Measurements from ENCODE around the gene USP21. TPM values are rescaled to one million over a fixed set of nuclear protein-coding genes. Genes with fewer than 3 reads are reported as not detected.

Gene USP21
- total and polyA plus RNA-seq, 2 of the 4 experiments (the other 2 are of a cell fraction) = 6.3 to 23.8 TPM

DNA sequence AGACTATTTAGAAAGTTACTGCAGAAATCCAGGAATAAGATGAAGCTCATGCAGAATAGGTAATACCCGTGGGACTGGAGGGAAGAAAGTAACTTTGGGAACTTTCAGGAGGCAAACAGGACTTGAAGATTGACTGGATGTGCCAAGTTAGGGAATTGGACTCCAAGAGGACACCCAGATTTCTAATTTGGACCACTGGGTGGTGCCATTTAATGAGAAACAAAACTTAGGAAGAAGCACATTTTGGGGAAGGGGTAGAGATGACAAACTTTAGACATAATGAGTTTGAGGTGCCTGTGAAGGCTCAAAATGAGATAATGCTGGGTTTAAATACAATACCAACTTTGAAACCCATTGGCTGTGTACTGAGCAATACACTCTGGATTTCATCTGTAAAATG lies 21.3 kb downstream of the USP21 start:
- Histone ChIP-seq H4K20me1 (ENCODE audit: insufficient read depth, low read length) (no peaks in the 10 kb centered on the region), H3K4ac (ENCODE audit: low read depth, low read length) (no peak overlapping the region), H3K36me3 (ENCODE audit: control insufficient read depth, insufficient read depth, low read length) (peaks cover under 1% of the 10 kb centered on the region; the same call in 1 of the 2 replicates), H3K27ac (ENCODE audit: insufficient read depth, low read length) (no peak overlapping the region), H2BK5ac (ENCODE audit: low read depth, low read length, poor library complexity, severe bottlenecking) (no peak overlapping the region), H3K9ac (ENCODE audit: low read depth, low read length) (no peak overlapping the region), H3K56ac (ENCODE audit: extremely low read depth, insufficient read depth, low read length) (no peak overlapping the region), H3K27me3 (ENCODE audit: control insufficient read depth, insufficient read depth, low read length) (no peaks in the 10 kb centered on the region), H2BK15ac (ENCODE audit: low read depth, low read length) (no peak overlapping the region), H3K4me2 (ENCODE audit: low read depth, low read length) (no peak overlapping the region), H4K5ac (ENCODE audit: low read depth, low read length) (no peak overlapping the region), H2AK5ac (ENCODE audit: low read depth, low read length) (no peak overlapping the region), H4K91ac (ENCODE audit: insufficient read depth, low read depth, low read length) (no peak overlapping the region), H3K79me1 (ENCODE audit: low read depth in 1 of 2, low read length in 2 of 2) (peaks cover 11 to 19% of the 10 kb centered on the region in 2 experiments), H2BK120ac (ENCODE audit: low read depth, low read length) (no peak overlapping the region), H2BK20ac (ENCODE audit: low read depth, low read length) (no peak overlapping the region), H3K4me3 (ENCODE audit: insufficient read depth, low read depth, low read length) (no peak overlapping the region), H2AK9ac (replicated peaks; ENCODE audit: low read depth, low read length, poor library complexity) (no peak overlapping the region), H3K23ac (ENCODE audit: low read depth, low read length) (no peak overlapping the region), H3K18ac (ENCODE audit: low read depth, low read length) (no peak overlapping the region), H3K4me1 (ENCODE audit: control insufficient read depth, insufficient read depth, low read length) (peaks cover 11% of the 10 kb centered on the region), H4K8ac (ENCODE audit: low read depth in 2 of 2, low read length in 2 of 2) (no peak overlapping the region), H2AFZ (replicated peaks; ENCODE audit: low read length, poor library complexity) (no peak overlapping the region), H3K9me1 (ENCODE audit: insufficient read depth, low read length) (peaks cover 10% of the 10 kb centered on the region; the same call in 1 of the 2 replicates), H3K14ac (replicated peaks; ENCODE audit: low read depth, low read length) (no peak overlapping the region), H3K9me3 (ENCODE audit: control insufficient read depth, insufficient read depth, low read length) (no peaks in the 10 kb centered on the region)
- in situ Hi-C loops (cut with MboI; ENCODE audit: low sequenced_read_pairs) (no loop called here), dilution Hi-C loops (cut with HindIII; ENCODE audit: low sequenced_read_pairs, unreplicated experiment) (no loop called here), intact Hi-C loops (cut with micrococcal nuclease) (no loop called here)
- DNase-seq = no peak
- no TSS peak for BruUV-seq (replicated peaks)
- TF ChIP-seq RFX5 (IDR thresholded peaks at IDR 0.05; ENCODE audit: low read depth, low read length) (no peak), NFE2L2 (IDR thresholded peaks at IDR 0.05; ENCODE audit: low read depth, low read length) (no peak), BHLHE40 (IDR thresholded peaks at IDR 0.05; ENCODE audit: low read depth, low read length) (no peak), FOS (IDR thresholded peaks at IDR 0.05; ENCODE audit: low read depth, low read length) (no peak), RCOR1 (IDR thresholded peaks at IDR 0.05; ENCODE audit: insufficient replicate concordance, low read length) (no peak), SMC3 (IDR thresholded peaks at IDR 0.05; ENCODE audit: low read depth, low read length) (no peak), MAFK (IDR thresholded peaks at IDR 0.05; ENCODE audit: low read depth, low read length) (no peak), MAZ (IDR thresholded peaks at IDR 0.05; ENCODE audit: borderline replicate concordance, low read depth, low read length) (no peak), CHD1 (IDR thresholded peaks at IDR 0.05; ENCODE audit: low read depth, low read length) (no peak), POLR2A (IDR thresholded peaks at IDR 0.05; ENCODE audit: low read depth, low read length) (no peak), CEBPB (IDR thresholded peaks at IDR 0.05; ENCODE audit: low read depth, low read length) (no peak), MXI1 (IDR thresholded peaks at IDR 0.05; ENCODE audit: borderline replicate concordance, low read depth, low read length) (no peak), RAD21 (IDR thresholded peaks at IDR 0.05; ENCODE audit: low read length) (peak; percentile 14; the same call in 1 of the 2 replicates)
- TF ChIP-seq, protein P1, sequence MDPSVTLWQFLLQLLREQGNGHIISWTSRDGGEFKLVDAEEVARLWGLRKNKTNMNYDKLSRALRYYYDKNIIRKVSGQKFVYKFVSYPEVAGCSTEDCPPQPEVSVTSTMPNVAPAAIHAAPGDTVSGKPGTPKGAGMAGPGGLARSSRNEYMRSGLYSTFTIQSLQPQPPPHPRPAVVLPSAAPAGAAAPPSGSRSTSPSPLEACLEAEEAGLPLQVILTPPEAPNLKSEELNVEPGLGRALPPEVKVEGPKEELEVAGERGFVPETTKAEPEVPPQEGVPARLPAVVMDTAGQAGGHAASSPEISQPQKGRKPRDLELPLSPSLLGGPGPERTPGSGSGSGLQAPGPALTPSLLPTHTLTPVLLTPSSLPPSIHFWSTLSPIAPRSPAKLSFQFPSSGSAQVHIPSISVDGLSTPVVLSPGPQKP (IDR thresholded peaks at IDR 0.05; ENCODE audit: borderline replicate concordance, low read depth, low read length) = no peak
- TF ChIP-seq, protein P2, sequence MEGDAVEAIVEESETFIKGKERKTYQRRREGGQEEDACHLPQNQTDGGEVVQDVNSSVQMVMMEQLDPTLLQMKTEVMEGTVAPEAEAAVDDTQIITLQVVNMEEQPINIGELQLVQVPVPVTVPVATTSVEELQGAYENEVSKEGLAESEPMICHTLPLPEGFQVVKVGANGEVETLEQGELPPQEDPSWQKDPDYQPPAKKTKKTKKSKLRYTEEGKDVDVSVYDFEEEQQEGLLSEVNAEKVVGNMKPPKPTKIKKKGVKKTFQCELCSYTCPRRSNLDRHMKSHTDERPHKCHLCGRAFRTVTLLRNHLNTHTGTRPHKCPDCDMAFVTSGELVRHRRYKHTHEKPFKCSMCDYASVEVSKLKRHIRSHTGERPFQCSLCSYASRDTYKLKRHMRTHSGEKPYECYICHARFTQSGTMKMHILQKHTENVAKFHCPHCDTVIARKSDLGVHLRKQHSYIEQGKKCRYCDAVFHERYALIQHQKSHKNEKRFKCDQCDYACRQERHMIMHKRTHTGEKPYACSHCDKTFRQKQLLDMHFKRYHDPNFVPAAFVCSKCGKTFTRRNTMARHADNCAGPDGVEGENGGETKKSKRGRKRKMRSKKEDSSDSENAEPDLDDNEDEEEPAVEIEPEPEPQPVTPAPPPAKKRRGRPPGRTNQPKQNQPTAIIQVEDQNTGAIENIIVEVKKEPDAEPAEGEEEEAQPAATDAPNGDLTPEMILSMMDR (conservative IDR thresholded peaks at IDR 0.05; ENCODE audit: low read depth, low read length) = peak; percentile 26
- TF ChIP-seq, protein P3, sequence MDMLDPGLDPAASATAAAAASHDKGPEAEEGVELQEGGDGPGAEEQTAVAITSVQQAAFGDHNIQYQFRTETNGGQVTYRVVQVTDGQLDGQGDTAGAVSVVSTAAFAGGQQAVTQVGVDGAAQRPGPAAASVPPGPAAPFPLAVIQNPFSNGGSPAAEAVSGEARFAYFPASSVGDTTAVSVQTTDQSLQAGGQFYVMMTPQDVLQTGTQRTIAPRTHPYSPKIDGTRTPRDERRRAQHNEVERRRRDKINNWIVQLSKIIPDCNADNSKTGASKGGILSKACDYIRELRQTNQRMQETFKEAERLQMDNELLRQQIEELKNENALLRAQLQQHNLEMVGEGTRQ (IDR thresholded peaks at IDR 0.05; ENCODE audit: low read depth, low read length) = no peak
- 70% methylated on average over 1 of the region's 1 CpG; no CpG with 5 or more reads in 1 of the 2 experiments for WGBS, 2 experiments (ENCODE audit: extremely low coverage in 2 of 2, insufficient read length in 1 of 2)
- CTCF ChIA-PET = interaction anchor here (0.6 to 0.7 kb wide), 3 partner anchors 10 to 1905 kb away, joined by 3 read pairs; no protein-coding TSS in a partner anchor
- no peak for ATAC-seq (ENCODE audit: low read depth)
- POLR2A ChIA-PET (ENCODE audit: unreplicated experiment) = no interaction called here

All from IMR-90 (cell line).